Measurements from ENCODE around the gene SLC2A14.
"Not testable (repeated sequence)": the region's sequence is repeated elsewhere in the genome, so short reads cannot be mapped to it uniquely, and the experiment has no call there.

SLC2A14 gene

GRCh38 chr12:7833201-7833600 is 39.5 kb downstream of the SLC2A14 start:
- DNase-seq, result not testable (repeated sequence)

- DNase-seq, result no peak
These were observed 40.5 kb downstream of the SLC2A14 start for GRCh38 chr12:7832059-7832696.

- not testable (repeated sequence) for DNase-seq
These were observed 43.0 kb downstream of the SLC2A14 start for GRCh38 chr12:7829737-7830136.

GRCh38 chr12:7825754-7826153 is 47.0 kb downstream of the SLC2A14 start:
- not testable (repeated sequence) for DNase-seq

GRCh38 chr12:7806863-7807487 is 65.7 kb downstream of the SLC2A14 start:
- peak; percentile 26 to 56 for DNase-seq

GRCh38 chr12:7806319-7806718 is 66.4 kb downstream of the SLC2A14 start:
- DNase-seq, result not testable (repeated sequence)

- DNase-seq, result no peak
These were observed 71.3 kb downstream of the SLC2A14 start for GRCh38 chr12:7801460-7801859.

- DNase-seq, result not testable (repeated sequence)
These were observed 73.9 kb downstream of the SLC2A14 start for GRCh38 chr12:7798750-7799308.

- no peak for DNase-seq
These were observed 74.9 kb downstream of the SLC2A14 start for GRCh38 chr12:7797698-7798398.

GRCh38 chr12:7797269-7797668 is 75.4 kb downstream of the SLC2A14 start:
- not testable (repeated sequence) for DNase-seq

GRCh38 chr12:7793211-7793610 is 79.5 kb downstream of the SLC2A14 start:
- DNase-seq, result no peak

GRCh38 chr12:7788884-7789528 is 83.7 kb downstream of the SLC2A14 start, which contains the start of gene NANOG:
Gene NANOG (plus strand): TSS chr12:7789402. CDS start chr12:7789615, 213 bp downstream.
- not testable (repeated sequence) for DNase-seq

- DNase-seq, result no peak
These were observed 84.4 kb downstream of the SLC2A14 start for GRCh38 chr12:7788294-7788660.

GRCh38 chr12:7787574-7788293 is 85.0 kb downstream of the SLC2A14 start:
- DNase-seq, result no peak

GRCh38 chr12:7784701-7785100 is 88.0 kb downstream of the SLC2A14 start:
- no peak for DNase-seq

GRCh38 chr12:7783433-7783832 is 89.3 kb downstream of the SLC2A14 start:
- DNase-seq, result not testable (repeated sequence)

- no peak for DNase-seq
These were observed 90.7 kb downstream of the SLC2A14 start for GRCh38 chr12:7782055-7782454.

GRCh38 chr12:7781274-7781673 is 91.4 kb downstream of the SLC2A14 start:
- no peak for DNase-seq

- no peak for DNase-seq
These were observed 102.7 kb downstream of the SLC2A14 start for GRCh38 chr12:7769999-7770398.

Measured in stimulated activated CD4-positive, alpha-beta T cell treated with anti-CD3 and anti-CD28 coated beads, Interleukin-4, amount 100 ng/mL, for 4 hours (primary cell).